Measurements from ENCODE around the gene RERE. TPM values are rescaled to one million over a fixed set of nuclear protein-coding genes. Genes with fewer than 3 reads are reported as not detected.

Gene RERE
- total RNA-seq, 1 experiment from 2014 or later: 217 TPM

GRCh38 chr1:8325771-8326170, 491.7 kb downstream of the RERE start:
- no TSS peak for BruUV-seq (replicated peaks)
- H3K4me1 ChIP-seq (ENCODE audit: control insufficient read depth, insufficient read depth, low read length): no peaks in the 10 kb centered on the region
- intact Hi-C loops (cut with micrococcal nuclease; ENCODE audit: unreplicated experiment) (no loop called here), in situ Hi-C loops (cut with HindIII; ENCODE audit: low pct_unique_long_range_greater_than_20kb, low sequenced_read_pairs) (no loop called here)
- no peak overlapping the region for H3K27ac ChIP-seq (ENCODE audit: low read length)
- no peak for ATAC-seq
- TF ChIP-seq, protein P1, sequence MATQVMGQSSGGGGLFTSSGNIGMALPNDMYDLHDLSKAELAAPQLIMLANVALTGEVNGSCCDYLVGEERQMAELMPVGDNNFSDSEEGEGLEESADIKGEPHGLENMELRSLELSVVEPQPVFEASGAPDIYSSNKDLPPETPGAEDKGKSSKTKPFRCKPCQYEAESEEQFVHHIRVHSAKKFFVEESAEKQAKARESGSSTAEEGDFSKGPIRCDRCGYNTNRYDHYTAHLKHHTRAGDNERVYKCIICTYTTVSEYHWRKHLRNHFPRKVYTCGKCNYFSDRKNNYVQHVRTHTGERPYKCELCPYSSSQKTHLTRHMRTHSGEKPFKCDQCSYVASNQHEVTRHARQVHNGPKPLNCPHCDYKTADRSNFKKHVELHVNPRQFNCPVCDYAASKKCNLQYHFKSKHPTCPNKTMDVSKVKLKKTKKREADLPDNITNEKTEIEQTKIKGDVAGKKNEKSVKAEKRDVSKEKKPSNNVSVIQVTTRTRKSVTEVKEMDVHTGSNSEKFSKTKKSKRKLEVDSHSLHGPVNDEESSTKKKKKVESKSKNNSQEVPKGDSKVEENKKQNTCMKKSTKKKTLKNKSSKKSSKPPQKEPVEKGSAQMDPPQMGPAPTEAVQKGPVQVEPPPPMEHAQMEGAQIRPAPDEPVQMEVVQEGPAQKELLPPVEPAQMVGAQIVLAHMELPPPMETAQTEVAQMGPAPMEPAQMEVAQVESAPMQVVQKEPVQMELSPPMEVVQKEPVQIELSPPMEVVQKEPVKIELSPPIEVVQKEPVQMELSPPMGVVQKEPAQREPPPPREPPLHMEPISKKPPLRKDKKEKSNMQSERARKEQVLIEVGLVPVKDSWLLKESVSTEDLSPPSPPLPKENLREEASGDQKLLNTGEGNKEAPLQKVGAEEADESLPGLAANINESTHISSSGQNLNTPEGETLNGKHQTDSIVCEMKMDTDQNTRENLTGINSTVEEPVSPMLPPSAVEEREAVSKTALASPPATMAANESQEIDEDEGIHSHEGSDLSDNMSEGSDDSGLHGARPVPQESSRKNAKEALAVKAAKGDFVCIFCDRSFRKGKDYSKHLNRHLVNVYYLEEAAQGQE (IDR thresholded peaks at IDR 0.05; ENCODE audit: insufficient read depth in 1 of 2, low read depth in 2 of 2, low read length in 1 of 2): no peak
- TF ChIP-seq SIN3A (IDR thresholded peaks at IDR 0.05; ENCODE audit: borderline replicate concordance, insufficient read depth, low read depth, low read length) (no peak), CTCF (IDR thresholded peaks at IDR 0.05) (no peak), TCF7L2 (IDR thresholded peaks at IDR 0.05; ENCODE audit: low read depth, low read length) (no peak), POLR2AphosphoS5 (IDR thresholded peaks at IDR 0.05; ENCODE audit: low read depth, low read length) (no peak)
- H3K4me3 ChIP-seq (ENCODE audit: low read depth in 2 of 2, low read length in 2 of 2): no peak overlapping the region
- no peaks in the 10 kb centered on the region for H3K9me3 ChIP-seq (ENCODE audit: control insufficient read depth, insufficient read depth, low read depth, low read length)
- H3K36me3 ChIP-seq (ENCODE audit: control insufficient read depth, insufficient read depth, low read length): peaks cover 2% of the 10 kb centered on the region; the same call in 1 of the 2 replicates
- ChIA-PET POLR2A (no interaction called here), CTCF (no interaction called here)
- no peak for DNase-seq (ENCODE audit: low read depth, low spot score)
- H3K27me3 ChIP-seq (ENCODE audit: control insufficient read depth, insufficient read depth, low read length): no peaks in the 10 kb centered on the region

DNA sequence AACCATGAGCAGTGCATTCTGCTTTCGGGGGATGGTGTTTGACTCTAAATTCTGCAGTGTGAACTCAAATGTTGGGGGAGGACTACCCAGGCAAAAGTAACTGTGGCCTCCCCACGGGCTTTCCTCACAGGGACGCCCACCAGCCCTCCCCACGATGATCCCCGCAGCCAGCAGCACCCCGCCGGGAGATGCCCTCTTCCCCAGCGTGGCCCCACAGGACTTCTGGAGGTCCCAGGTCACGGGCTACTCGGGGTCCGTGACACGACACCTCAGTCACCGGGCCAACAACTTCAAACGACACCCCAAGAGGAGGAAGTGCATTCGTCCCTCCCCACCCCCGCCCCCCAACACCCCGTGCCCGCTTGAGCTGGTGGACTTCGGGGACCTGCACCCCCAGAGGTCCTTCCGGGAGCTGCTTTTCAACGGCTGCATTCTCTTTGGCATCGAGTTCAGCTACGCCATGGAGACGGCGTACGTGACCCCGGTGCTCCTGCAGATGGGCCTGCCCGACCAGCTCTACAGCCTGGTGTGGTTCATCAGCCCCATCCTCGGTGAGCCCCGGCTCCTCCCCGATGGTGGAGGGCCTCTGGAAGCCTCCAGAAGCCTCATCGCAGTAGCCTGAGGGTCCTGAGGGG, 493.1 kb downstream of the RERE start:
- H3K27me3 ChIP-seq (ENCODE audit: control insufficient read depth, insufficient read depth, low read length): no peaks in the 10 kb centered on the region
- in situ Hi-C loops (cut with HindIII; ENCODE audit: low pct_unique_long_range_greater_than_20kb, low sequenced_read_pairs) (loop anchor here (25.0 kb wide), 1 partner anchor 237 kb away; no protein-coding TSS in a partner anchor), intact Hi-C loops (cut with micrococcal nuclease; ENCODE audit: unreplicated experiment) (no loop called here)
- no peaks in the 10 kb centered on the region for H3K9me3 ChIP-seq (ENCODE audit: control insufficient read depth, insufficient read depth, low read depth, low read length)
- H3K36me3 ChIP-seq (ENCODE audit: control insufficient read depth, insufficient read depth, low read length): peaks cover 2% of the 10 kb centered on the region; the same call in 1 of the 2 replicates
- peak overlapping the region; percentile 48; the same call in 1 of the 2 replicates for H3K27ac ChIP-seq (ENCODE audit: low read length)
- TF ChIP-seq, protein P1 (IDR thresholded peaks at IDR 0.05; ENCODE audit: insufficient read depth in 1 of 2, low read depth in 2 of 2, low read length in 1 of 2): no peak
- TF ChIP-seq TCF7L2 (IDR thresholded peaks at IDR 0.05; ENCODE audit: low read depth, low read length) (no peak), POLR2AphosphoS5 (IDR thresholded peaks at IDR 0.05; ENCODE audit: low read depth, low read length) (no peak)
- CTCF ChIA-PET: interaction anchor here (0.7 kb wide), 1 partner anchor 18 kb away, joined by 3 read pairs; no protein-coding TSS in a partner anchor
- no peak for ATAC-seq
- H3K4me3 ChIP-seq (ENCODE audit: low read depth in 2 of 2, low read length in 2 of 2): no peak overlapping the region
- POLR2A ChIA-PET: interaction anchor here (0.7 kb wide), 1 partner anchor 306 kb away, joined by 3 read pairs; no protein-coding TSS in a partner anchor
- DNase-seq (ENCODE audit: low read depth, low spot score): no peak
- H3K4me1 ChIP-seq (ENCODE audit: control insufficient read depth, insufficient read depth, low read length): no peaks in the 10 kb centered on the region
- BruUV-seq (replicated peaks): no TSS peak

All from Panc1 (cell line).